Chondrocyte (in vitro differentiated cells): ENCODE data around the gene SLC39A5. TPM values are rescaled to one million over a fixed set of nuclear protein-coding genes. Genes with fewer than 3 reads are reported as not detected.
A peak's percentile ranks its signal among the peaks of the same experiment; 100 is the strongest.

ENCODE experiments used
- DNase-seq: peaks from one replicate; pipeline ENCODE4 v3.0.0; 2021; ENCODE audit warnings: mixed read lengths, low spot score
- H3K27ac Mint-ChIP-seq: one replicate; pipeline ENCODE4 v1.8.0; 2021; ENCODE audit warnings: mild to moderate bottlenecking, moderate library complexity, mixed read lengths; ENCODE audit not compliant: unreplicated experiment
- H3K27me3 Mint-ChIP-seq: 2 replicates; pipeline ENCODE4 v1.8.0; 2021; ENCODE audit warnings: low read depth, mixed read lengths
- H3K36me3 Mint-ChIP-seq: 2 replicates; pipeline ENCODE4 v1.8.0; 2021; ENCODE audit warnings: low read depth, mixed read lengths
- H3K4me1 Mint-ChIP-seq: 2 replicates; pipeline ENCODE4 v1.8.0; 2021; ENCODE audit warnings: low read depth, mild to moderate bottlenecking, mixed read lengths
- H3K4me3 Mint-ChIP-seq: one replicate; pipeline ENCODE4 v1.8.0; 2021; ENCODE audit warnings: mild to moderate bottlenecking, moderate library complexity, mixed read lengths; ENCODE audit not compliant: unreplicated experiment
- H3K9me3 Mint-ChIP-seq: 2 replicates; pipeline ENCODE4 v1.8.0; 2021; ENCODE audit warnings: low read depth, mixed read lengths
- CTCF ChIP-seq: fragments of 200-600 bp; sonication (generic); IDR thresholded peaks from 2 replicates; pipeline ENCODE4 v1.5.0; 2021; ENCODE audit warnings: antibody characterized with exemption, mild to moderate bottlenecking, moderate library complexity
- total RNA-seq: library from RNA; stranded (reverse); gene quantifications from 3 replicates; pipeline ENCODE4 v1.2.1, GENCODE V29; 2021

SLC39A5 gene
- total RNA-seq, 1 donor from 2014 or later = 0.47 TPM

- no peak for DNase-seq
- no peak overlapping the region for H3K4me3 Mint-ChIP-seq
- peaks cover 23% of the 10 kb centered on the region for H3K4me1 Mint-ChIP-seq
- H3K9me3 Mint-ChIP-seq = no peaks in the 10 kb centered on the region
- H3K27me3 Mint-ChIP-seq = no peaks in the 10 kb centered on the region
- no peak for TF ChIP-seq CTCF
- no peaks in the 10 kb centered on the region for H3K36me3 Mint-ChIP-seq
- H3K27ac Mint-ChIP-seq = peak overlapping the region; percentile 91
These were observed 31.8 kb upstream of the SLC39A5 start for GRCh38 chr12:56197921-56198635.

GRCh38 chr12:56198836-56199235, 31.0 kb upstream of the SLC39A5 start:
- peak overlapping the region; percentile 3 for H3K27ac Mint-ChIP-seq
- H3K9me3 Mint-ChIP-seq = no peaks in the 10 kb centered on the region
- peaks cover 18% of the 10 kb centered on the region for H3K4me1 Mint-ChIP-seq
- H3K36me3 Mint-ChIP-seq = no peaks in the 10 kb centered on the region
- H3K4me3 Mint-ChIP-seq = no peak overlapping the region
- DNase-seq = no peak
- H3K27me3 Mint-ChIP-seq = no peaks in the 10 kb centered on the region
- no peak for TF ChIP-seq CTCF

- peaks cover 22% of the 10 kb centered on the region for H3K36me3 Mint-ChIP-seq
- no peak overlapping the region for H3K27ac Mint-ChIP-seq
- no peaks in the 10 kb centered on the region for H3K27me3 Mint-ChIP-seq
- peaks cover 10% of the 10 kb centered on the region for H3K4me1 Mint-ChIP-seq
- TF ChIP-seq CTCF = no peak
- no peaks in the 10 kb centered on the region for H3K9me3 Mint-ChIP-seq
- DNase-seq = no peak
- H3K4me3 Mint-ChIP-seq = no peak overlapping the region
These were observed 27.5 kb upstream of the SLC39A5 start for GRCh38 chr12:56202366-56202765.

- TF ChIP-seq CTCF = no peak
- H3K27ac Mint-ChIP-seq = no peak overlapping the region
- H3K27me3 Mint-ChIP-seq = no peaks in the 10 kb centered on the region
- no peak for DNase-seq
- peaks cover 6% of the 10 kb centered on the region for H3K4me1 Mint-ChIP-seq
- H3K4me3 Mint-ChIP-seq = no peak overlapping the region
- no peaks in the 10 kb centered on the region for H3K9me3 Mint-ChIP-seq
- peaks cover 27% of the 10 kb centered on the region for H3K36me3 Mint-ChIP-seq
These were observed 27.0 kb upstream of the SLC39A5 start for GRCh38 chr12:56202838-56203237.

GRCh38 chr12:56204275-56204674, 25.6 kb upstream of the SLC39A5 start:
- DNase-seq = no peak
- no peak for TF ChIP-seq CTCF
- Mint-ChIP-seq H3K27ac (no peak overlapping the region), H3K9me3 (no peaks in the 10 kb centered on the region), H3K36me3 (peaks cover 31% of the 10 kb centered on the region), H3K27me3 (no peaks in the 10 kb centered on the region), H3K4me3 (no peak overlapping the region), H3K4me1 (no peaks in the 10 kb centered on the region)
